Spleen (tissue), 7 donors: ENCODE measurements around the gene NUDT8.

Experiments
- POLR2A ChIP-seq, 3 donors: fragments of 450-650 bp; IDR thresholded peaks; one replicate each; pipeline ENCODE4 v1.5.1; 2017; ENCODE audit warnings: antibody characterized with exemption in 3 of 3, mild to moderate bottlenecking in 1 of 3
- POLR2AphosphoS5 ChIP-seq, 3 donors: sonication (generic); formaldehyde crosslinking; IDR thresholded peaks; one replicate each; pipeline ENCODE4 v1.5.1; 2017; ENCODE audit warnings: antibody characterized with exemption in 3 of 3
- TF ChIP-seq, protein P1 (sequence below), 11 experiments: fragments of 200-600 bp in 7 of 11; fragments of 450-650 bp in 4 of 11; sonication (generic) in 4 of 11; IDR thresholded peaks in 8 of 11; conservative IDR thresholded peaks in 3 of 11; 1 replicate in 7 of 11; 2 replicates in 4 of 11; pipeline versions ENCODE4 v1.4.0 to v1.8.0; 2016 to 2021; ENCODE audit warnings: antibody characterized with exemption in 11 of 11, inconsistent platforms in 4 of 11, mild to moderate bottlenecking in 1 of 11
- donor health status: DM: no; HTN: no; CAD: no; lungs with moderate emphysema.
- donor health status: DM: no; HTN: no; CAD: no.
- donor health status: DM: no; HTN: no; CAD: no.

DNA sequence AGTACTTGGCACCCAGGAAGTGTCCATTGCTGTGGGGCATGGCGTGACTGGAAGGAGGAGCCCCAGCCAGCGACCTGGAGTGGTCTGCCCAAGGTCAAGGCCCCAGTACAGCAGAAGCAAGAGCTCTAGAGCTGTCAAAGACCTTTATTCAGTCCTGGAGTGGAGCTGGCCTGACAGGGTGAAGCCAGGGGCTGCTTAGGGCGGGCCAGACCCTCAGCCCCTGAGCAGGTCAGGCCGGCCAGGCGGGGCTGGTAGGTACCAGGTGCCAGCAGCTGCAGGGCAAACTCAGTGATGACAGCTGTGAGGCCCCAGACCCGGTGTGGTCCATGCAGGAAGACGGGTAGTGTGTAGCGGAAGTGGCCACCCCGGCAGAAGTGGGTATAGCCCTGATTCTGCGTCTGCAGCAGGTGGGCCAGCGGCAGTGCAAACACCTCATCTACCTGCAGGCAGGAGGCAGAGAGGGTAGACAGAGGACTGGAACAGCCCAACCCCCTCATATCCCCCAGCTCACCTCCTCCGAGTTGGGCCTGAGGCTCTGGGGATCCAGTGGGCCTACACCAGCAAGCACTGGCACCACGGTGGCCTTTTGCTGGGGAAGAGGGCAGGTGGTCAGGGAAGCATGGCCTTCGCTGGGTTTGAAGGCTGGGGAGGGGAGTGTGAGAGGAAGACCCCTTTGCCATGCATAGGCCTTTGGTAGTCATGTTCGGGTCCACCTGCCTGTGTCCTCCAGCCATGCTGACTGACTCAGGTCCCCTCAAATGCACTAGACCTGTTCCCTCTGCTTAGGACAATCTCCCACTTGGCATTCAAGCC, 1.7 kb downstream of the NUDT8 start:
- TF ChIP-seq, protein P1, sequence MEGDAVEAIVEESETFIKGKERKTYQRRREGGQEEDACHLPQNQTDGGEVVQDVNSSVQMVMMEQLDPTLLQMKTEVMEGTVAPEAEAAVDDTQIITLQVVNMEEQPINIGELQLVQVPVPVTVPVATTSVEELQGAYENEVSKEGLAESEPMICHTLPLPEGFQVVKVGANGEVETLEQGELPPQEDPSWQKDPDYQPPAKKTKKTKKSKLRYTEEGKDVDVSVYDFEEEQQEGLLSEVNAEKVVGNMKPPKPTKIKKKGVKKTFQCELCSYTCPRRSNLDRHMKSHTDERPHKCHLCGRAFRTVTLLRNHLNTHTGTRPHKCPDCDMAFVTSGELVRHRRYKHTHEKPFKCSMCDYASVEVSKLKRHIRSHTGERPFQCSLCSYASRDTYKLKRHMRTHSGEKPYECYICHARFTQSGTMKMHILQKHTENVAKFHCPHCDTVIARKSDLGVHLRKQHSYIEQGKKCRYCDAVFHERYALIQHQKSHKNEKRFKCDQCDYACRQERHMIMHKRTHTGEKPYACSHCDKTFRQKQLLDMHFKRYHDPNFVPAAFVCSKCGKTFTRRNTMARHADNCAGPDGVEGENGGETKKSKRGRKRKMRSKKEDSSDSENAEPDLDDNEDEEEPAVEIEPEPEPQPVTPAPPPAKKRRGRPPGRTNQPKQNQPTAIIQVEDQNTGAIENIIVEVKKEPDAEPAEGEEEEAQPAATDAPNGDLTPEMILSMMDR (IDR thresholded peaks at IDR 0.05 in 8 of 11, conservative IDR thresholded peaks at IDR 0.05 in 3 of 11) = no peak
- TF ChIP-seq POLR2AphosphoS5 (IDR thresholded peaks at IDR 0.05) (no peak), POLR2A (IDR thresholded peaks at IDR 0.05) (no peak)
